OCI-LY7 (cell line): Measurements from ENCODE around the gene PTPRCAP. TPM values are rescaled to one million over a fixed set of nuclear protein-coding genes. Genes with fewer than 3 reads are reported as not detected.
A peak's percentile ranks its signal among the peaks of the same experiment; 100 is the strongest.

Experiments used
- BruUV-seq: library from RNA; stranded (reverse); fragments of 400-500 nt; replicated peaks from 2 replicates; lab custom pipeline; 2021; lab: Mats Ljungman, UMichigan
- CTCF ChIA-PET: fragments of 300-600 bp; sonication (Branson Sonifier 250); formaldehyde crosslinking; loops from one replicate; lab custom pipeline; 2022; ENCODE audit warnings: antibody characterized with exemption; ENCODE audit not compliant: unreplicated experiment; lab: Charles Lee
- POLR2A ChIA-PET: fragments of 300-600 bp; sonication (Branson Sonifier 250); formaldehyde crosslinking; loops from one replicate; lab custom pipeline; 2022; ENCODE audit warnings: antibody characterized with exemption; lab: Charles Lee
- DNase-seq: peaks from one replicate; pipeline ENCODE4 v3.0.0-alpha.2; 2015; ENCODE audit warnings: low spot score
- H2AFZ ChIP-seq: fragments of 200-600 bp; sonication (generic), shearing (Covaris generic); 2 replicates; pipeline ENCODE4 v1.6.1; 2014; ENCODE audit warnings: mild to moderate bottlenecking, antibody characterized with exemption, low read length, moderate library complexity
- H3K27ac ChIP-seq: fragments of 200-600 bp; sonication (generic); 2 replicates; pipeline ENCODE4 v1.5.1; 2014; ENCODE audit warnings: mixed run types, low read depth, mild to moderate bottlenecking, moderate library complexity, low read length, inconsistent platforms; ENCODE audit not compliant: poor library complexity, severe bottlenecking
- H3K36me3 ChIP-seq: fragments of 200-600 bp; sonication (generic); 2 replicates; pipeline ENCODE4 v1.6.1; 2014; ENCODE audit warnings: mild to moderate bottlenecking, antibody characterized with exemption, low read length, moderate library complexity, mixed read lengths; ENCODE audit not compliant: insufficient read depth
- H3K4me1 ChIP-seq: fragments of 200-600 bp; sonication (generic); 2 replicates; pipeline ENCODE4 v1.5.1; 2014; ENCODE audit warnings: mild to moderate bottlenecking, low read length; ENCODE audit not compliant: insufficient read depth, poor library complexity, severe bottlenecking
- H3K4me2 ChIP-seq: fragments of 200-600 bp; sonication (generic); 2 replicates; pipeline ENCODE4 v1.6.1; 2014; ENCODE audit warnings: mild to moderate bottlenecking, low read length
- H3K4me3 ChIP-seq: fragments of 200-600 bp; sonication (generic); 2 replicates; pipeline ENCODE4 v1.5.1; 2014; ENCODE audit warnings: mild to moderate bottlenecking, low read depth, low read length; ENCODE audit not compliant: poor library complexity, severe bottlenecking
- H3K79me2 ChIP-seq: fragments of 200-600 bp; sonication (generic); 2 replicates; pipeline ENCODE4 v1.6.1; 2016; ENCODE audit warnings: low read depth, mild to moderate bottlenecking, low read length, moderate library complexity, mixed read lengths; ENCODE audit not compliant: insufficient read depth
- H3K9me2 ChIP-seq: fragments of 200-600 bp; sonication (generic); 2 replicates; pipeline ENCODE4 v1.6.1; 2016; ENCODE audit warnings: mild to moderate bottlenecking, low read length, mixed read lengths; ENCODE audit not compliant: insufficient read depth
- H3K9me3 ChIP-seq: fragments of 200-600 bp; sonication (generic); 2 replicates; pipeline ENCODE4 v1.6.1; 2014; ENCODE audit warnings: mild to moderate bottlenecking, mixed run types, low read length, mixed read lengths
- H4K20me1 ChIP-seq: fragments of 200-600 bp; sonication (generic); 2 replicates; pipeline ENCODE4 v1.6.1; 2014; ENCODE audit warnings: mild to moderate bottlenecking, antibody characterized with exemption, low read length, moderate library complexity, mixed read lengths; ENCODE audit not compliant: insufficient read depth
- EZH2phosphoT487 ChIP-seq: fragments of 200-600 bp; sonication (generic); IDR thresholded peaks from 2 replicates; pipeline ENCODE4 v1.6.1; 2018; ENCODE audit warnings: low read depth, borderline replicate concordance, mild to moderate bottlenecking, mixed run types, antibody characterized with exemption, low read length, moderate library complexity, mixed read lengths
- intact Hi-C: fragments of 100-400 bp; cut with micrococcal nuclease; formaldehyde crosslinking; loops from one replicate; pipeline ENCODE4 v1.10.0; 2022; ENCODE audit not compliant: unreplicated experiment
- total RNA-seq, 2 experiments: library from RNA; depleted of rRNA in 1 of 2; stranded (reverse); fragments of >200 nt in 1 of 2; shearing (Covaris generic) in 1 of 2; gene quantifications; 2 replicates each; pipeline ENCODE4 v1.2.3, GENCODE V29; 2014 to 2022
- TF ChIP-seq, protein P1 (sequence below): fragments of 200-600 bp; sonication (generic); conservative IDR thresholded peaks from 2 replicates; pipeline ENCODE4 v1.5.1; 2014; ENCODE audit warnings: mild to moderate bottlenecking, antibody characterized with exemption, low read length, moderate library complexity, mixed read lengths

PTPRCAP gene
- total RNA-seq, 2 experiments from 2014 or later: 129 to 212 TPM

DNA sequence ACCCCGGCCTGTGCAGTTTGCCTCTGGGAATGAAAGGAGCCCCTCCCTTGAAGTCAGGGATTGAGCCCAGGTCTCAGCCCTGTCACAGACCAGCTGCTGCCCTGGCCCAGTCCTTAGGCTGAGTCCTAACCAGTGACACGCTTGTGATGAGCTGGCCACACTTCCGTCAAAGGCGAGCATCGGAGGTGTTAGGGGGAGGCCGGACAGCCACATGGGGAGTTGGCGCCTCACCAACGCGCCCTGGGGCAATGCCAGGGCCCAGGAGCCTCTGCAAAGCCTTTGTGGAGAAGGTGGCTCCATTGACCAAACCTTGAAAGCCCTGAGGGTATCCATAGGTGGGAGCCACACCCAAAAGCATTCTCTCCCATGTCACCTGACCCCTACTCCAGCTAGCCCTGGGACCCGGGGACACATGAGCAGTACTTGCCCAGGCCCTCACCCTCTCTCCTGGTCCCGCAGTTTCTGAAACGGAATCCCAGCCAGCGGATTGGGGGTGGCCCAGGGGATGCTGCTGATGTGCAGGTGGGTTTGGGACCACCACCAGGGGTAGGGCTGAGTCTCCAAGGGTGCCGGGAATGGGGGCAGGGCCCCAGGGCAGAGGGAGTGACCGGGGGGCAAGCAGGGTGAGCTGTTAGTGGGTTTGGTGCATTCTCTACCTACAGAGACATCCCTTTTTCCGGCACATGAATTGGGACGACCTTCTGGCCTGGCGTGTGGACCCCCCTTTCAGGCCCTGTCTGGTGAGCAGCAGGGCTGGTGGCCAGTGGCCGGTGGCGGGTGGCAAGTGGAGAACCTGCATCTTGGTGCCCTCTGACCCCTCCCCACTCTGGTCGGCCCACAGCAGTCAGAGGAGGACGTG lies 3.7 kb downstream of the PTPRCAP start:
- POLR2A ChIA-PET: no interaction called here
- DNase-seq: no peak
- Histone ChIP-seq H3K36me3 (peaks cover 68% of the 10 kb centered on the region), H4K20me1 (peaks cover 12% of the 10 kb centered on the region), H3K4me1 (peaks cover 60% of the 10 kb centered on the region), H3K9me3 (no peaks in the 10 kb centered on the region), H2AFZ (no peak overlapping the region), H3K9me2 (no peaks in the 10 kb centered on the region), H3K4me3 (peak overlapping the region; percentile 81), H3K79me2 (peaks cover 41% of the 10 kb centered on the region), H3K27ac (peak overlapping the region; percentile 94), H3K4me2 (peak overlapping the region; percentile 97)
- intact Hi-C loops: no loop called here
- no peak for TF ChIP-seq EZH2phosphoT487
- TF ChIP-seq, protein P1, sequence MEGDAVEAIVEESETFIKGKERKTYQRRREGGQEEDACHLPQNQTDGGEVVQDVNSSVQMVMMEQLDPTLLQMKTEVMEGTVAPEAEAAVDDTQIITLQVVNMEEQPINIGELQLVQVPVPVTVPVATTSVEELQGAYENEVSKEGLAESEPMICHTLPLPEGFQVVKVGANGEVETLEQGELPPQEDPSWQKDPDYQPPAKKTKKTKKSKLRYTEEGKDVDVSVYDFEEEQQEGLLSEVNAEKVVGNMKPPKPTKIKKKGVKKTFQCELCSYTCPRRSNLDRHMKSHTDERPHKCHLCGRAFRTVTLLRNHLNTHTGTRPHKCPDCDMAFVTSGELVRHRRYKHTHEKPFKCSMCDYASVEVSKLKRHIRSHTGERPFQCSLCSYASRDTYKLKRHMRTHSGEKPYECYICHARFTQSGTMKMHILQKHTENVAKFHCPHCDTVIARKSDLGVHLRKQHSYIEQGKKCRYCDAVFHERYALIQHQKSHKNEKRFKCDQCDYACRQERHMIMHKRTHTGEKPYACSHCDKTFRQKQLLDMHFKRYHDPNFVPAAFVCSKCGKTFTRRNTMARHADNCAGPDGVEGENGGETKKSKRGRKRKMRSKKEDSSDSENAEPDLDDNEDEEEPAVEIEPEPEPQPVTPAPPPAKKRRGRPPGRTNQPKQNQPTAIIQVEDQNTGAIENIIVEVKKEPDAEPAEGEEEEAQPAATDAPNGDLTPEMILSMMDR: no peak
- CTCF ChIA-PET: no interaction called here
- no TSS peak for BruUV-seq

DNA sequence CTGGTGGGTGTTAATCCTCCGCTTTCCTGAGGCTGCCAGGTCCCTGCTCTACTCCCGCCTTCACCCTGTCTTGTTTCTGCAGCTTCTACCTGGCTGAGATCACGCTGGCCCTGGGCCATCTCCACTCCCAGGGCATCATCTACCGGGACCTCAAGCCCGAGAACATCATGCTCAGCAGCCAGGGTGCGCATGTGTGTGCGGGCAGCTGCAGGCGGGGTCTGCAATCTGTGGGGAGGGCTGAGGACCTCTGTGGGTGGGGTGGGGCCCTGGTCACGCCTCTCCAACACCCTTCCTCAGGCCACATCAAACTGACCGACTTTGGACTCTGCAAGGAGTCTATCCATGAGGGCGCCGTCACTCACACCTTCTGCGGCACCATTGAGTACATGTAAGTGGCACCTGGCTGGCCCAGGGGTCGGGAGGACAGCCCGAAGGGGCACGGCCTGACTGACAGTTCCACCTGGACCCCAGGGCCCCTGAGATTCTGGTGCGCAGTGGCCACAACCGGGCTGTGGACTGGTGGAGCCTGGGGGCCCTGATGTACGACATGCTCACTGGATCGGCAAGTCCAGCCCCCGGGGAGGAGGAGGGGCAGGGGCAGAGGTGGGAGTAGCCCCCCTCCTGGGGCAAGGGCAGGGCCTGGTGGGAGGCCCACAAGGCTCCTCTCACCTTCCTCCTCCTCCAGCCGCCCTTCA lies 4.7 kb downstream of the PTPRCAP start:
- Histone ChIP-seq H2AFZ (no peak overlapping the region), H3K9me2 (no peaks in the 10 kb centered on the region), H3K36me3 (peaks cover 66% of the 10 kb centered on the region), H3K4me3 (no peak overlapping the region), H3K4me1 (peaks cover 53% of the 10 kb centered on the region), H3K79me2 (peaks cover 41% of the 10 kb centered on the region), H3K4me2 (peak overlapping the region; percentile 97; the same call in 1 of the 2 replicates), H4K20me1 (peaks cover 12% of the 10 kb centered on the region), H3K27ac (peak overlapping the region; percentile 94), H3K9me3 (no peaks in the 10 kb centered on the region)
- no peak for TF ChIP-seq EZH2phosphoT487
- TF ChIP-seq, protein P1: no peak
- intact Hi-C loops: no loop called here
- ChIA-PET CTCF (no interaction called here), POLR2A (no interaction called here)
- no TSS peak for BruUV-seq
- DNase-seq: no peak
